ENCODE measurements around the gene ITPRIP. TPM values are rescaled to one million over a fixed set of nuclear protein-coding genes. Genes with fewer than 3 reads are reported as not detected.
A peak's percentile ranks its signal among the peaks of the same experiment; 100 is the strongest.

Gene ITPRIP
- polyA plus RNA-seq, 3 donors = 11.6 to 12.9 (median 11.8) TPM

GRCh38 chr10:104348601-104349000, 10.3 kb upstream of the ITPRIP start:
- DNase-seq (ENCODE audit: extremely low read depth in 1 of 11, low read depth in 9 of 11, low spot score in 4 of 11) = no peak

GRCh38 chr10:104347295-104348045, 9.2 kb upstream of the ITPRIP start:
- DNase-seq (ENCODE audit: extremely low read depth in 1 of 11, low read depth in 9 of 11, low spot score in 4 of 11) = no peak

GRCh38 chr10:104345941-104346340, 7.7 kb upstream of the ITPRIP start:
- no peak for DNase-seq (ENCODE audit: extremely low read depth in 1 of 11, low read depth in 9 of 11, low spot score in 4 of 11)

- no peak for DNase-seq (ENCODE audit: extremely low read depth in 1 of 11, low read depth in 9 of 11, low spot score in 4 of 11)
Observed at GRCh38 chr10:104345515-104345914, 7.2 kb upstream of the ITPRIP start.

GRCh38 chr10:104344219-104344618, 6.0 kb upstream of the ITPRIP start:
- no peak for DNase-seq (ENCODE audit: extremely low read depth in 1 of 11, low read depth in 9 of 11, low spot score in 4 of 11)

GRCh38 chr10:104342941-104343411, 4.7 kb upstream of the ITPRIP start:
- no peak for DNase-seq (ENCODE audit: extremely low read depth in 1 of 11, low read depth in 9 of 11, low spot score in 4 of 11)

- DNase-seq (ENCODE audit: extremely low read depth in 1 of 11, low read depth in 9 of 11, low spot score in 4 of 11) = no peak
Observed at GRCh38 chr10:104340641-104341040, 2.4 kb upstream of the ITPRIP start.

- DNase-seq (ENCODE audit: extremely low read depth in 1 of 11, low read depth in 9 of 11, low spot score in 4 of 11) = no peak
Observed at GRCh38 chr10:104340111-104340526, 1.9 kb upstream of the ITPRIP start.

- DNase-seq (ENCODE audit: extremely low read depth in 1 of 11, low read depth in 9 of 11, low spot score in 4 of 11) = peak in 4 of 11 donors; percentile 64 to 72 (median 67)
Observed at GRCh38 chr10:104339469-104340110, 1.3 kb upstream of the ITPRIP start.

- no peak for DNase-seq (ENCODE audit: extremely low read depth in 1 of 11, low read depth in 9 of 11, low spot score in 4 of 11)
Observed at GRCh38 chr10:104337521-104337984, 712 bp downstream of the ITPRIP start.

- no peak for DNase-seq (ENCODE audit: extremely low read depth in 1 of 11, low read depth in 9 of 11, low spot score in 4 of 11)
Observed at GRCh38 chr10:104336821-104337467, 1.3 kb downstream of the ITPRIP start.

GRCh38 chr10:104334965-104335650, 3.2 kb downstream of the ITPRIP start:
- DNase-seq (ENCODE audit: extremely low read depth in 1 of 11, low read depth in 9 of 11, low spot score in 4 of 11) = no peak

- DNase-seq (ENCODE audit: extremely low read depth in 1 of 11, low read depth in 9 of 11, low spot score in 4 of 11) = no peak
Observed at GRCh38 chr10:104334561-104334960, 3.7 kb downstream of the ITPRIP start.

- no peak for DNase-seq (ENCODE audit: extremely low read depth in 1 of 11, low read depth in 9 of 11, low spot score in 4 of 11)
Observed at GRCh38 chr10:104333728-104334373, 4.4 kb downstream of the ITPRIP start.

- DNase-seq (ENCODE audit: extremely low read depth in 1 of 11, low read depth in 9 of 11, low spot score in 4 of 11) = no peak
Observed at GRCh38 chr10:104333032-104333727, 5.1 kb downstream of the ITPRIP start.

GRCh38 chr10:104332243-104333031, 5.8 kb downstream of the ITPRIP start:
- DNase-seq (ENCODE audit: extremely low read depth in 1 of 11, low read depth in 9 of 11, low spot score in 4 of 11) = no peak

- no peak for DNase-seq (ENCODE audit: extremely low read depth in 1 of 11, low read depth in 9 of 11, low spot score in 4 of 11)
Observed at GRCh38 chr10:104331208-104331838, 6.9 kb downstream of the ITPRIP start.

Data from renal cortex interstitium (tissue), 11 donors.